Activated naive CD4-positive, alpha-beta T cell treated with Interleukin-2 at 50 U/mL for 16 hours (primary cell): ENCODE results near the gene GPR101.
"Not testable (repeated sequence)": the region's sequence is repeated elsewhere in the genome, so short reads cannot be mapped to it uniquely, and the experiment has no call there.

Experiments used
- DNase-seq: peaks from one replicate; pipeline ENCODE4 v3.0.0-alpha.2; 2020

GPR101 gene

GRCh38 chrX:137025930-137026329 lies 7.9 kb downstream of the GPR101 start:
- DNase-seq, result no peak

GRCh38 chrX:137000236-137000635 lies 33.6 kb downstream of the GPR101 start:
- DNase-seq, result not testable (repeated sequence)

GRCh38 chrX:136999024-136999423 lies 34.8 kb downstream of the GPR101 start:
- DNase-seq, result no peak
